ENCODE measurements around the gene OR2T29. TPM values are rescaled to one million over a fixed set of nuclear protein-coding genes. Genes with fewer than 3 reads are reported as not detected.

OR2T29 gene
- total and polyA plus RNA-seq, 2 of the 8 experiments (the other 6 are each of a cell fraction or from before 2014, with no cell fraction given), result not detected

- TF ChIP-seq, protein P1, sequence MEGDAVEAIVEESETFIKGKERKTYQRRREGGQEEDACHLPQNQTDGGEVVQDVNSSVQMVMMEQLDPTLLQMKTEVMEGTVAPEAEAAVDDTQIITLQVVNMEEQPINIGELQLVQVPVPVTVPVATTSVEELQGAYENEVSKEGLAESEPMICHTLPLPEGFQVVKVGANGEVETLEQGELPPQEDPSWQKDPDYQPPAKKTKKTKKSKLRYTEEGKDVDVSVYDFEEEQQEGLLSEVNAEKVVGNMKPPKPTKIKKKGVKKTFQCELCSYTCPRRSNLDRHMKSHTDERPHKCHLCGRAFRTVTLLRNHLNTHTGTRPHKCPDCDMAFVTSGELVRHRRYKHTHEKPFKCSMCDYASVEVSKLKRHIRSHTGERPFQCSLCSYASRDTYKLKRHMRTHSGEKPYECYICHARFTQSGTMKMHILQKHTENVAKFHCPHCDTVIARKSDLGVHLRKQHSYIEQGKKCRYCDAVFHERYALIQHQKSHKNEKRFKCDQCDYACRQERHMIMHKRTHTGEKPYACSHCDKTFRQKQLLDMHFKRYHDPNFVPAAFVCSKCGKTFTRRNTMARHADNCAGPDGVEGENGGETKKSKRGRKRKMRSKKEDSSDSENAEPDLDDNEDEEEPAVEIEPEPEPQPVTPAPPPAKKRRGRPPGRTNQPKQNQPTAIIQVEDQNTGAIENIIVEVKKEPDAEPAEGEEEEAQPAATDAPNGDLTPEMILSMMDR (IDR thresholded peaks at IDR 0.05; ENCODE audit: control extremely low read depth in 1 of 3, insufficient read depth in 1 of 3, low read depth in 1 of 3, low read length in 3 of 3), result no peak
Measured at GRCh38 chr1:248590055-248590454, 27.5 kb upstream of the OR2T29 start (continued).
